Spinal cord (tissue), 10 donors: ENCODE measurements around the gene EFNA4. TPM values are rescaled to one million over a fixed set of nuclear protein-coding genes. Genes with fewer than 3 reads are reported as not detected.

Experiments
- DNase-seq, 6 donors: peaks; one replicate each; pipeline versions ENCODE4 v3.0.0 to v3.0.0-alpha.2; 2013 to 2015; ENCODE audit warnings: low spot score in 6 of 6, low read depth in 4 of 6
- H3K27ac ChIP-seq: one replicate; pipeline ENCODE4 v1.5.1; 2013; ENCODE audit warnings: low read depth, low read length, control low read depth
- H3K27me3 ChIP-seq: one replicate; pipeline ENCODE4 v1.6.1; 2013; ENCODE audit warnings: low read length; ENCODE audit not compliant: control insufficient read depth, insufficient read depth
- H3K36me3 ChIP-seq: one replicate; pipeline ENCODE4 v1.6.1; 2013; ENCODE audit warnings: low read length; ENCODE audit not compliant: control insufficient read depth, insufficient read depth
- H3K4me1 ChIP-seq: one replicate; pipeline ENCODE4 v1.6.1; 2013; ENCODE audit warnings: low read length; ENCODE audit not compliant: control insufficient read depth, insufficient read depth
- H3K4me3 ChIP-seq: one replicate; pipeline ENCODE4 v1.5.1; 2013; ENCODE audit warnings: low read depth, low read length, control low read depth
- H3K9me3 ChIP-seq: one replicate; pipeline ENCODE4 v1.6.1; 2013; ENCODE audit warnings: low read length; ENCODE audit not compliant: control insufficient read depth, insufficient read depth
- WGBS: methylation state at CpG from one replicate; pipeline ENCODE4 v1.1.5; 2013; ENCODE audit warnings: missing lambda C conversion rate; ENCODE audit not compliant: insufficient coverage; 5-methylcytosine and 5-hydroxymethylcytosine counted together
- polyA plus RNA-seq, 2 donors: library from polyadenylated mRNA; unstranded; fragments of 120-200 nt; gene quantifications; one replicate each; pipeline ENCODE4 v1.2.1, GENCODE V29; 2013; ENCODE audit not compliant: insufficient read length in 2 of 2
- total RNA-seq, 2 donors: library from RNA; depleted of rRNA in 1 of 2; stranded (reverse); fragments of 120-200 nt in 1 of 2; fragments of >200 nt in 1 of 2; gene quantifications; one replicate each; pipeline versions ENCODE4 v1.2.3 to v1.2.4, GENCODE V29; 2013 to 2014
- donor health status: healthy.

Gene EFNA4
- total and polyA plus RNA-seq, 4 donors = 3.5 to 13.9 (median 6.0) TPM

DNA sequence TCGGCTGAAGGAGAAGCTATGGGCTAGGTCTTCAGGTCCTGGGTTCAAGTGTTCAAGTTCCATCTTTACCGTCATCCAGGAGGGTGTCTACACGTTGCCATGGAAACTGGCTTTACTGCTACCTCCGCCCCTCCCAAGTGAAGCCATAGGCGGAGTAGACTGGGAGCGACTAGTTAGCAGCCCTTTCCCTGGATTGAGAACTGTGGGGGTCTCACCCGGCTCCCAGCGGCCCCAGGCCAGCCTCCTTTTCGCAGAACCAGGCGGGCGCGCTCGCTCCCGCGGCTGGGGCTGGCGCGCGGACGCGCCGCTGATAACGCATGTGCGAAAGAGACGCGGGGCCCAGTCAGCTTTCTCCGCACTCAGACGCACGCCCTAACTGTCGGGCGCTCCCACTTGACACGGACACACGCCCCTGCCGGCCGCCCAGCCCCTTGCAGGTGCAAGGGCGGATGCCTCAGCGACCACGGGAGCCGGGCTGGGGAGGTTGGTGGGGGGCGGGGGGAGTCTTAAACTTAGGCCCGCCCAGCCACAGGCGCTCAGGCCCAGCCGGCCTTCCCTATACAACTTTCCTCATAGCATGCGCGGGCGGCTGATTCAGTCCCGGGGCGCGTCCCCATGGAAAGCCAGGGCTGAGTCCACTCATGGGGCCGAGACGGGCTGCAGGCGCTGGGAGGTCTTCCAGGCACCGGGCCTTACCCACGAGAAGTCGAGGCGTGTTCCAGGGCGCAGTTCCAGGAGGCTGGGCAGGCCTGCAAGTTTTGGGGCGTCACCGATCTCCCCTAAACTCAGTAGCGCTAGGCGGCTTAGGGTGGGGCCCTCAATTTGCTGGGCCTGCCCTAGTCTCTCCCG lies 7.4 kb downstream of the EFNA4 start:
- Histone ChIP-seq H3K4me1 (peaks cover 30% of the 10 kb centered on the region), H3K27ac (peak overlapping the region; percentile 73), H3K4me3 (peak overlapping the region; percentile 43), H3K27me3 (no peaks in the 10 kb centered on the region), H3K36me3 (peaks cover 4% of the 10 kb centered on the region), H3K9me3 (no peaks in the 10 kb centered on the region)
- 4% methylated on average over 58 of the region's 61 CpGs for WGBS
- DNase-seq = peak in 2 of 6 donors; percentile 90 to 92

DNA sequence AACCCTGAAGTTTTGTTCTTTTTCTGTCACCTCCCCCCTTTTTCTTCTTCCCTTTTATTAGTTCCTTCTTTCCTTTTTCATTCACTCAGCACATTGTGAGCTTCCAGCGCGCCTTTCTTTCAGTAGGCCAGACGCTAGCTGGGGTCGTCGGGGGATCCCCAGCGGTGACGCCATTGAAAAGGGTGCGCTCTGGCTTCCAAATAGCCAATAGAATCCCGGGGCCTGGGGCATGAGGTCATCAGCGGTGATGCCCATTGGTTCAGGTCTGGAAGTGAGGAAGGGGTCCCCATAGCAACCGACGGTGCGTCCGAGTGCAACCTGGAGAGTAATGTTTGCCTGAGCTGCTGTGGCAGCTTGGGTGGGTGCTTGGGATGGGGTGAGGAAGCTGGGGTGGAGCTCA lies 8.2 kb downstream of the EFNA4 start:
- WGBS = 17% methylated on average over 14 of the region's 14 CpGs
- DNase-seq = peak in 2 of 6 donors; percentile 51 to 90
- H3K4me3 ChIP-seq = peak overlapping the region; percentile 43

DNA sequence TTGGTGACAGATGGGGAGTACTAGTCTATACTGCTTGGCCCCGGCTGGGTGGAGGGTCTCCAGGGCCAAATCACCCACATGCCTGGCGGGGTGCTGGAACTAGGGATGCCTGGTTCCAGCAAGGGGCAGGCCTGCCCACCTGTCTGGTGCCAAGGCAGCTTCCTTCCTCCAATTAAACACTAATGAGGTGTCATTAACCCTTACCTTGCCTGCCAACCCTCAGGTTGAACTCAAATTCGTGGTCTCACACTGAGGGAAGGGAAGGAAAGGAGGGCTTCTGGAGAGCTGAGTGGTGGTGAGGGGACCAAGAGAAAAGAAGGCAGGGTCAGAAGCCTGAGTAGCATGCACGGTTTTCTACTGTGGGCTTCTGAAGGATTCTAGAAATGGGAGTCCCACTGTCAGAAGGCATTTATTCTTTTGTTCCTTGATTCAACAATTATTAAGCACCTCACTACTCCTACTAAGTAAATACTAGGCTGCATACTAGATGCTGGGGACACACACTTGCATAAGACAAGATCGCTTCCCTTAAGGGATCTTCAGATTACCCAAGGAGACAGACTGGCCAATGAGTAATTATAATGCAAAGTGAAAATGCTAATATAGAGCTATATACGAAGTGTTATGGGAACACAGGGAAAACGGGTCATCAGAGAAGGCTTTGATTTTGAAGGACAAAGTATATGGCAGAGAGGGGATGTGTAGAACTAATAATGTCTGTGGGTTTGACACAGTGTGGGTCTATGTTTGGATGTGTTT lies 9.2 kb downstream of the EFNA4 start:
- no peak for DNase-seq
- WGBS = 58% methylated on average over 5 of the region's 7 CpGs

More for the DNA sequence above, 8.2 kb downstream of the EFNA4 start:
- peaks cover 30% of the 10 kb centered on the region for H3K4me1 ChIP-seq
- H3K27ac ChIP-seq = peak overlapping the region; percentile 73
- H3K27me3 ChIP-seq = no peaks in the 10 kb centered on the region
- H3K9me3 ChIP-seq = no peaks in the 10 kb centered on the region
- H3K36me3 ChIP-seq = peaks cover under 1% of the 10 kb centered on the region

DNA sequence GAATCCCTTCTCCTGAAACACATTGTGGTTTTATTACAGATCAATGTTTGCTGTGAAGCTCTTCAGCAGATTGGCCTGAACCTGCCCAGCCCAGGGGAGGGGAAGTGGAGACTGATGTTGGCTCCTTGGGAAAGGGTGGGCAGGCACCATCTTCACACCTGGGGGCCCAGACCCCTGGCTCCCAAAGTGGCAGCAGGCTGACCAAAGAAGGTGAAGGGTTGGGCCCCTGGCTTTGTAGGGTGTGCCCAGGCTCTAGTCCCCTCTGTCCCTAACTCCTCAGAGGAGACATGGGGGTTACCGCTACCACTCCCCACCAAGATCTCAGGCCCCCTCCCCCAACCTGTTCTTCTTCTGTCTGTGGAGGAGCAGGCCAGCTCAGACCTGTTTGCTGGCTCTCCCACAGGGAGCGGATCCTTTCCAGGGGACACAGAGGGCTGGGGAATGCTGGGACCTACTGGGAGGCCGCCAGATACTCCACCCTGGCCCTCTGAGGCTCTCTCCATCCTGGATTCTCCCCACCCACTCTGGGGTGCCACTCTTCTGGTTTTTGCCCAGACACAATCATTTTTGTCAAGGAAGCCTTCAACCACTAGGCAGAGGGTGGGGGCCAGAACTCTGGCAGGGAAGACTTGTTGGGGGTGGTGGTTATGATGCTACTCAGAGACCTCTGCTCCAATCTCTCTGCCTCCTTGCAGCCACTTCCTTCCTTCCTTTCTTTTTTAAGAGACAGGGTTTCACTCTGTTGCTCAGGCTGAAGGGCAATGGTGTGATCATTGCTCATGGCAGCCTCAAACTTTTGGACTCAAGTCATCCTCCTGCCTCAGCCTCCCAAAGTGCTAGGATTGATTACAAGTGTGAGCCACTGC lies 10.1 kb downstream of the EFNA4 start:
- no peak for DNase-seq
- no peak overlapping the region for H3K4me3 ChIP-seq
- no peaks in the 10 kb centered on the region for H3K36me3 ChIP-seq
- H3K27ac ChIP-seq = no peak overlapping the region
- no peaks in the 10 kb centered on the region for H3K9me3 ChIP-seq
- H3K4me1 ChIP-seq = peaks cover 38% of the 10 kb centered on the region
- no peaks in the 10 kb centered on the region for H3K27me3 ChIP-seq
- WGBS = 94% methylated on average over 3 of the region's 3 CpGs

More for the DNA sequence above, 9.2 kb downstream of the EFNA4 start:
- Histone ChIP-seq H3K27me3 (no peaks in the 10 kb centered on the region), H3K4me1 (peaks cover 30% of the 10 kb centered on the region), H3K4me3 (no peak overlapping the region), H3K36me3 (no peaks in the 10 kb centered on the region), H3K9me3 (no peaks in the 10 kb centered on the region), H3K27ac (no peak overlapping the region)

DNA sequence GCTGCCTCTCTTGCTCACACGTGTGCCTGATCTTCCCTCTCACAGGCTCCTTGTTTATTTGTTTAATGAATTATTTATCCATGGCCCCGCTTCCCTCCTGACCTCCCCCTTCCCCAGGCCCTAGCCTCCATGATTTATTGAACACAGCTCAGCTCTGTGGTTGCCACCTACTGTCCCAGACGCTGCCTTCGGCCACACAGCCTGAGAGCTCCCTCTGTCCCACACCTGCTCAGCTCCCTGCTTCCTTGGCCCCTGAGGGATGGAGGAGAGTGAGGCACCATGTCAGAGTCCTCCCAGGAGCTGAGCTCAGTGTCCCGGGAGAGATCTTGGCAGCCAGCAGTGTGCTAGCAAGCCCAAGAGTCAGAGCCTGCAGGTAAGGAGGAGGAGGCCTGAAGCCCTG lies 12.0 kb downstream of the EFNA4 start:
- Histone ChIP-seq H3K4me1 (peaks cover 40% of the 10 kb centered on the region), H3K4me3 (no peak overlapping the region), H3K27me3 (peaks cover 15% of the 10 kb centered on the region), H3K9me3 (no peaks in the 10 kb centered on the region), H3K36me3 (no peaks in the 10 kb centered on the region), H3K27ac (no peak overlapping the region)
- no peak for DNase-seq
- 25% methylated on average over 1 of the region's 5 CpGs for WGBS

DNA sequence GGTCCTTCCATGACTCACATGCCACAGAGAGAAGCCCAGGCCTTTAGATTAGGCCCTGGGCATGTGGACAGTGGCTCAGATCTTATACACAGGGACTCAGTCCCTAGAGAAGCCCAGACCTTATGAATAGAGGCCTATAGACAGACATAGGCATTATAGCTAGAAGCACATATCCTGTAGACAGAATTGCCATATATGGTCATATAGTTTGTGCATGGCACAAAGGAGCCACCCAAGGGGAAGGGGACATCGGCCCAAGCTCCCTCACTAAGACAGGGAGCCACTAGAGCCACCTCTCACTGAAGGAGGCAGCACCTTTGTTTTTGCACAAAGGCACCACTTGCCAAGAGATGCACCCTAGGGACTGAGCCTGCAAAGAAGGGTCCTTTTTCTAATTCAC lies 12.8 kb downstream of the EFNA4 start:
- no peak overlapping the region for H3K27ac ChIP-seq
- no peaks in the 10 kb centered on the region for H3K9me3 ChIP-seq
- 36% methylated on average over 1 of the region's 1 CpG for WGBS
- peaks cover 40% of the 10 kb centered on the region for H3K4me1 ChIP-seq
- H3K4me3 ChIP-seq = no peak overlapping the region
- H3K27me3 ChIP-seq = peaks cover 20% of the 10 kb centered on the region
- DNase-seq = no peak
- H3K36me3 ChIP-seq = no peaks in the 10 kb centered on the region

DNA sequence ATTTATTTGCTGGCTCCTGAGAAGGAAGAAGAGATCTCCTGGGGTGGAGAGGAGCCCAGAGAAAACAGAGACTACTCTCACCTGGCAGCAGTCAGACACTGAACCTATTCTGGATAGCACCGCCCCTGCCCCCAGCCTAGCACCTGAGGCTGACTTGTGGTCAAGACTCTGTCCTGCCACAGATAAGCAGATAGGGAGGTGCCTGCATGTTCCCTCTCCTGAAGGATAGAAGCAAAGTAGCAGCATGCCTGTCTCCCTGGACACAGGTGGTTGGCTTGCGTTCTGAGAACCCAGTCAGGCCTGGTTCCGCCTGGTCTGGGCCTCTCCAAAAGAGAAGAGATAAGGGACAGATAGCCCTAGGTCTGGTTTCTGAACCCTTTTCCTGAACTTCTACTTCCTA lies 13.8 kb downstream of the EFNA4 start:
- Histone ChIP-seq H3K27ac (no peak overlapping the region), H3K36me3 (peaks cover 2% of the 10 kb centered on the region), H3K27me3 (peaks cover 28% of the 10 kb centered on the region), H3K4me1 (peaks cover 41% of the 10 kb centered on the region), H3K4me3 (no peak overlapping the region), H3K9me3 (no peaks in the 10 kb centered on the region)
- 100% methylated on average over 2 of the region's 3 CpGs for WGBS
- DNase-seq = no peak

DNA sequence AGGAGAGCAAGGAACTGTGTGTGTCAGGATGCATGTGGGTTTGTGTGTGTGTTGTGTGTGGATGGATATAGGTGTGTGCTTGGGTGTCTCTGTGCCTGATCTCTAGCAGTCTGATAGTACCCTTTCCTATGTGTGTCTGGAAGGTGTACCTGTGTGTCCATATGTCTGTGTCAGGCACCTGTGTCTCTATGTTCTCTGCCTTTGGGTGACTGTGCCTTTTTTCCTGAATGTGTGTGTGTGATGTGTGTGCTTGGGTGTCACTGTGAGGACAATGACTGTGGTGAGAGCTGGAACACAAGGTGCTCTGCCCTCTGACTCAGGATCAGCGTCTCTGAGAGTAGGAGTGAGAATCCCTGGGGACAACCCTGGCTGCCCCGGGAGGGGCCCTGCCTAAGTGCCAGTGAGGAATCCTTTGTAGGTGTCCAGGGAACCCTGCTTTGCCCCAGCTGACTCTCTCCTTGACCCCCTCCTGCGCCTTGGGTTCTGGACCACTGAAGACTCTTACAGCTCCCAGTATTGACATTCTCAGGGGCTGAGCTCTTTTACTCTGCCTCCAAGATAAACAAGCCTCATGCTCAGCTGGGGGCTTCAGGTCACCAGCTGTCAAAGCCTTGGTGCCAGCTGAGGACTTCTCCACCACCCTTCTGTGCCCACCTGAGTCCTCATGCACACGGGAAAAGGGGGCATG lies 14.4 kb downstream of the EFNA4 start:
- Histone ChIP-seq H3K9me3 (no peaks in the 10 kb centered on the region), H3K4me1 (peaks cover 47% of the 10 kb centered on the region), H3K36me3 (peaks cover 3% of the 10 kb centered on the region), H3K27me3 (peaks cover 34% of the 10 kb centered on the region), H3K27ac (no peak overlapping the region), H3K4me3 (peak overlapping the region; percentile 29)
- WGBS = 67% methylated on average over 3 of the region's 4 CpGs
- DNase-seq = no peak
